IPS-11a (cell line): ENCODE results near the gene INSYN2B.

Source experiments
- H3K4me3 ChIP-seq: one replicate; pipeline ENCODE4 v1.5.1; 2013; ENCODE audit warnings: low read depth, low read length, control low read depth

INSYN2B gene

GRCh38 chr5:169980418-169981053 lies at the start of gene INSYN2B:
Gene INSYN2B, minus strand, starts transcription at chr5:169980495. Its CDS starts 96,597 bp downstream, at chr5:169883898.
- no peak within 1 kb of the TSS for H3K4me3 ChIP-seq

- H3K4me3 ChIP-seq = no peak overlapping the region
These were observed 47.8 kb upstream of the INSYN2B start for GRCh38 chr5:170028124-170028523.

GRCh38 chr5:170025853-170026252 lies 45.6 kb upstream of the INSYN2B start:
- H3K4me3 ChIP-seq = no peak overlapping the region

- H3K4me3 ChIP-seq = no peak overlapping the region
These were observed 41.2 kb upstream of the INSYN2B start for GRCh38 chr5:170021506-170021905.

- no peak overlapping the region for H3K4me3 ChIP-seq
These were observed 40.1 kb upstream of the INSYN2B start for GRCh38 chr5:170020423-170020822.

GRCh38 chr5:170012622-170013021 lies 32.3 kb upstream of the INSYN2B start:
- no peak overlapping the region for H3K4me3 ChIP-seq

- no peak overlapping the region for H3K4me3 ChIP-seq
These were observed 31.5 kb upstream of the INSYN2B start for GRCh38 chr5:170011751-170012150.

GRCh38 chr5:170010595-170010994 lies 30.3 kb upstream of the INSYN2B start:
- H3K4me3 ChIP-seq = no peak overlapping the region

- no peak overlapping the region for H3K4me3 ChIP-seq
These were observed 28.1 kb upstream of the INSYN2B start for GRCh38 chr5:170008376-170008775.

GRCh38 chr5:170006021-170006420 lies 25.7 kb upstream of the INSYN2B start:
- no peak overlapping the region for H3K4me3 ChIP-seq

GRCh38 chr5:170000155-170000554 lies 19.9 kb upstream of the INSYN2B start:
- H3K4me3 ChIP-seq = no peak overlapping the region

- H3K4me3 ChIP-seq = no peak overlapping the region
These were observed 19.3 kb upstream of the INSYN2B start for GRCh38 chr5:169999621-170000020.

GRCh38 chr5:169997798-169998197 lies 17.5 kb upstream of the INSYN2B start:
- no peak overlapping the region for H3K4me3 ChIP-seq

GRCh38 chr5:169993485-169993790 lies 13.1 kb upstream of the INSYN2B start:
- no peak overlapping the region for H3K4me3 ChIP-seq

GRCh38 chr5:169992789-169993484 lies 12.6 kb upstream of the INSYN2B start:
- H3K4me3 ChIP-seq = no peak overlapping the region

GRCh38 chr5:169991115-169991869 lies 11.0 kb upstream of the INSYN2B start:
- H3K4me3 ChIP-seq = no peak overlapping the region

GRCh38 chr5:169989365-169989764 lies 9.1 kb upstream of the INSYN2B start:
- no peak overlapping the region for H3K4me3 ChIP-seq

GRCh38 chr5:169988947-169989346 lies 8.7 kb upstream of the INSYN2B start:
- H3K4me3 ChIP-seq = no peak overlapping the region

- H3K4me3 ChIP-seq = no peak overlapping the region
These were observed 7.9 kb upstream of the INSYN2B start for GRCh38 chr5:169988206-169988605.

- H3K4me3 ChIP-seq = no peak overlapping the region
These were observed 424 bp downstream of the INSYN2B start for GRCh38 chr5:169979871-169980270.

- H3K4me3 ChIP-seq = no peak overlapping the region
These were observed 1.6 kb downstream of the INSYN2B start for GRCh38 chr5:169978714-169979113.

GRCh38 chr5:169974121-169974770 lies 6.0 kb downstream of the INSYN2B start:
- H3K4me3 ChIP-seq = no peak overlapping the region
